Measurements from ENCODE around the gene TRIML1. TPM values are rescaled to one million over a fixed set of nuclear protein-coding genes. Genes with fewer than 3 reads are reported as not detected.

TRIML1 gene
- not detected in 2 replicates for total RNA-seq (2014; rRNA removed; shearing (Covaris generic))

- no peak for DNase-seq (ENCODE audit: low spot score)
Observed at GRCh38 chr4:188139141-188139540, at the start of gene TRIML1. Gene TRIML1, plus strand, starts transcription at chr4:188139441. Its CDS starts 118 bp downstream, at chr4:188139559.

- DNase-seq (ENCODE audit: low spot score) = no peak
Observed at GRCh38 chr4:188092824-188093223, 46.4 kb upstream of the TRIML1 start.

GRCh38 chr4:188106454-188106853 lies 32.8 kb upstream of the TRIML1 start:
- DNase-seq (ENCODE audit: low spot score) = no peak

- no peak for DNase-seq (ENCODE audit: low spot score)
Observed at GRCh38 chr4:188107931-188108843, 31.1 kb upstream of the TRIML1 start.

- DNase-seq (ENCODE audit: low spot score) = peak; percentile 64
Observed at GRCh38 chr4:188109157-188109755, 30.0 kb upstream of the TRIML1 start, which contains the start of gene TRIML2. Gene TRIML2, minus strand, starts transcription at chr4:188109603. Its CDS starts 4,235 bp downstream, at chr4:188105368.

GRCh38 chr4:188110036-188110435 lies 29.2 kb upstream of the TRIML1 start:
- DNase-seq (ENCODE audit: low spot score) = no peak

- no peak for DNase-seq (ENCODE audit: low spot score)
Observed at GRCh38 chr4:188110741-188111471, 28.3 kb upstream of the TRIML1 start.

- DNase-seq (ENCODE audit: low spot score) = no peak
Observed at GRCh38 chr4:188111955-188112354, 27.3 kb upstream of the TRIML1 start.

- DNase-seq (ENCODE audit: low spot score) = no peak
Observed at GRCh38 chr4:188113156-188113555, 26.1 kb upstream of the TRIML1 start.

- no peak for DNase-seq (ENCODE audit: low spot score)
Observed at GRCh38 chr4:188117631-188118324, 21.5 kb upstream of the TRIML1 start.

- DNase-seq (ENCODE audit: low spot score) = no peak
Observed at GRCh38 chr4:188121530-188121929, 17.7 kb upstream of the TRIML1 start.

- DNase-seq (ENCODE audit: low spot score) = peak; percentile 80
Observed at GRCh38 chr4:188127214-188127874, 11.9 kb upstream of the TRIML1 start.

GRCh38 chr4:188130355-188130754 lies 8.9 kb upstream of the TRIML1 start:
- DNase-seq (ENCODE audit: low spot score) = no peak

GRCh38 chr4:188132232-188132631 lies 7.0 kb upstream of the TRIML1 start:
- no peak for DNase-seq (ENCODE audit: low spot score)

- DNase-seq (ENCODE audit: low spot score) = no peak
Observed at GRCh38 chr4:188138227-188138626, 1.0 kb upstream of the TRIML1 start.

- no peak for DNase-seq (ENCODE audit: low spot score)
Observed at GRCh38 chr4:188139671-188140070, 430 bp downstream of the TRIML1 start.

GRCh38 chr4:188143731-188144130 lies 4.5 kb downstream of the TRIML1 start:
- DNase-seq (ENCODE audit: low spot score) = no peak

GRCh38 chr4:188145601-188146000 lies 6.4 kb downstream of the TRIML1 start:
- no peak for DNase-seq (ENCODE audit: low spot score)

- DNase-seq (ENCODE audit: low spot score) = no peak
Observed at GRCh38 chr4:188146618-188147017, 7.4 kb downstream of the TRIML1 start.

- DNase-seq (ENCODE audit: low spot score) = no peak
Observed at GRCh38 chr4:188147176-188147575, 7.9 kb downstream of the TRIML1 start.

GRCh38 chr4:188147776-188148175 lies 8.5 kb downstream of the TRIML1 start:
- DNase-seq (ENCODE audit: low spot score) = no peak
